MM.1S (cell line): ENCODE data around the gene CACNA1G.

Experiments
- CTCF ChIP-seq: fragments of 300-600 bp; sonication (generic); IDR thresholded peaks from 2 replicates; pipeline ENCODE4 v1.5.1; 2016; ENCODE audit warnings: antibody characterized with exemption, low read length, mixed read lengths
- EZH2 ChIP-seq: fragments of 300-600 bp; sonication (generic); optimal IDR thresholded peaks from 2 replicates; pipeline ENCODE3; 2017; ENCODE audit warnings: low read depth, mild to moderate bottlenecking, antibody characterized with exemption, low read length, mixed read lengths
- EZH2phosphoT487 ChIP-seq: fragments of 300-600 bp; sonication (generic); IDR thresholded peaks from 2 replicates; pipeline ENCODE4 v1.6.1; 2018; ENCODE audit warnings: antibody characterized with exemption, low read length

- TF ChIP-seq CTCF: no peak
- TF ChIP-seq EZH2: no peak
- no peak for TF ChIP-seq EZH2phosphoT487
Observed at GRCh38 chr17:50569592-50569991, 9.1 kb downstream of the CACNA1G start.
